Endothelial cell (in vitro differentiated cells): Measurements from ENCODE around the gene GRM6. TPM values are rescaled to one million over a fixed set of nuclear protein-coding genes. Genes with fewer than 3 reads are reported as not detected.

Experiments used
- DNase-seq: peaks from one replicate; pipeline ENCODE4 v3.0.0; 2021; ENCODE audit warnings: low spot score
- H3K27ac Mint-ChIP-seq: one replicate; pipeline ENCODE4 v1.8.0; 2021; ENCODE audit warnings: mixed read lengths, inconsistent platforms; ENCODE audit not compliant: unreplicated experiment
- H3K27me3 Mint-ChIP-seq: one replicate; pipeline ENCODE4 v1.8.0; 2021; ENCODE audit warnings: mild to moderate bottlenecking, moderate library complexity, mixed read lengths, inconsistent platforms; ENCODE audit not compliant: unreplicated experiment
- H3K36me3 Mint-ChIP-seq: one replicate; pipeline ENCODE4 v1.8.0; 2021; ENCODE audit warnings: mild to moderate bottlenecking, low read depth, mixed read lengths, inconsistent platforms; ENCODE audit not compliant: unreplicated experiment
- H3K4me1 Mint-ChIP-seq: one replicate; pipeline ENCODE4 v1.8.0; 2021; ENCODE audit warnings: mild to moderate bottlenecking, mixed read lengths, inconsistent platforms; ENCODE audit not compliant: unreplicated experiment
- H3K4me3 Mint-ChIP-seq: one replicate; pipeline ENCODE4 v1.8.0; 2021; ENCODE audit warnings: mild to moderate bottlenecking, mixed read lengths, inconsistent platforms; ENCODE audit not compliant: unreplicated experiment
- H3K9me3 Mint-ChIP-seq: one replicate; pipeline ENCODE4 v1.8.0; 2021; ENCODE audit warnings: mixed read lengths, inconsistent platforms; ENCODE audit not compliant: unreplicated experiment
- CTCF ChIP-seq: fragments of 200-600 bp; sonication (generic); IDR thresholded peaks from one replicate; pipeline ENCODE4 v1.5.0; 2021; ENCODE audit warnings: antibody characterized with exemption; ENCODE audit not compliant: unreplicated experiment
- long read RNA-seq: library from polyadenylated mRNA; unstranded; transcript quantifications from one replicate; pipeline ENCODE4 v2.0.0, GENCODE V29; 2020; ENCODE audit not compliant: unreplicated experiment
- total RNA-seq: library from RNA; stranded (reverse); fragmentation: NEBNext Ultra II Directional; extraction: Animal tissue kit (Norgen Biotek cat#: 25700); gene quantifications from one replicate; pipeline ENCODE4 v1.2.1, GENCODE V29; 2021; ENCODE audit not compliant: unreplicated experiment

The GRM6 gene
- not detected for total RNA-seq
- long read RNA-seq: 0 reads

GRCh38 chr5:178994580-178995340 lies at the start of gene GRM6:
GRM6 (minus strand) TSS chr5:178995320; CDS start chr5:178994944, 376 bp downstream.
- H3K4me3 Mint-ChIP-seq: peak within 1 kb of the TSS; percentile 62
- no peak within 1 kb of the TSS for H3K27ac Mint-ChIP-seq
- TF ChIP-seq CTCF: no peak
- H3K9me3 Mint-ChIP-seq: peaks cover 13% of the 10 kb centered on the region
- DNase-seq: no peak
- peaks cover 23% of the 10 kb centered on the region for H3K36me3 Mint-ChIP-seq
- H3K27me3 Mint-ChIP-seq: peaks cover 26% of the 10 kb centered on the region
- peaks cover 3% of the 10 kb centered on the region for H3K4me1 Mint-ChIP-seq

DNA sequence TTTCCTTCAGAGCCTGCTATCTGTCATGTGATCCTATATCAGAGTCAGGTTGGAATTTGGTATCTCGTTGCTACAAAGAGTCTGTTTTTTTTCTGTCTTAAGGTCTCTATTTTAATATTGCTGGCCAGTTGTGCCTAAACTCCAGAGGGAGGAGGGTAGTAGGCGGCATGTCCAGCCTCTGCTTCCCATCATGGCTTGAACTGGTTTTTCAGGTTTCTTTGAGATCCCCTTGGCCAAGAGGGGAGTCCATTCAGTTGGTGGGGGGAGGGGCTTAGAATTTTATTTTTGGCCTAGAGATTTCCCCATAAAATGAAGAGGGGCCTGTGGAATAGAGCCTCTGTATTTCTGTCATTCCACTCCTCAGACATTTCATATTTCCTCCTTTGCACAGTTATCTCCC lies 49.6 kb upstream of the GRM6 start:
- no peak for DNase-seq
- Mint-ChIP-seq H3K36me3 (peaks cover 12% of the 10 kb centered on the region), H3K27me3 (no peaks in the 10 kb centered on the region), H3K27ac (no peak overlapping the region), H3K9me3 (peaks cover 12% of the 10 kb centered on the region), H3K4me3 (no peak overlapping the region), H3K4me1 (no peaks in the 10 kb centered on the region)
- no peak for TF ChIP-seq CTCF

GRCh38 chr5:179033004-179033580 lies 38.0 kb upstream of the GRM6 start:
- Mint-ChIP-seq H3K27me3 (peaks cover 1% of the 10 kb centered on the region), H3K4me3 (peak overlapping the region; percentile 79), H3K27ac (no peak overlapping the region), H3K4me1 (no peaks in the 10 kb centered on the region), H3K36me3 (peaks cover 79% of the 10 kb centered on the region), H3K9me3 (peaks cover 79% of the 10 kb centered on the region)
- DNase-seq: no peak
- TF ChIP-seq CTCF: no peak

GRCh38 chr5:179023528-179024189 lies 28.5 kb upstream of the GRM6 start, which contains the start of gene ZNF879:
ZNF879 (plus strand) TSS chr5:179023804; CDS start chr5:179025005, 1,201 bp downstream.
- Mint-ChIP-seq H3K9me3 (peaks cover 21% of the 10 kb centered on the region), H3K4me3 (peak within 1 kb of the TSS; percentile 92), H3K27me3 (peaks cover 10% of the 10 kb centered on the region), H3K4me1 (peaks cover 2% of the 10 kb centered on the region), H3K36me3 (peaks cover 38% of the 10 kb centered on the region), H3K27ac (peak within 1 kb of the TSS; percentile 48)
- peak; percentile 90 for DNase-seq
- no peak for TF ChIP-seq CTCF
